GM08714 (cell line): ENCODE measurements around the gene HOXA3.

ENCODE experiments used
- H3K4me3 ChIP-seq: fragments of 200-500 bp; sonication (Bioruptor generic); 2 replicates; pipeline ENCODE4 v1.5.1; 2014; ENCODE audit warnings: mild to moderate bottlenecking, low read length, inconsistent platforms
- ZNF274 ChIP-seq: IDR thresholded peaks from 2 replicates; pipeline ENCODE4 v1.6.1; 2012; ENCODE audit warnings: mild to moderate bottlenecking, low read depth, low read length

Gene HOXA3

GRCh38 chr7:27108390-27109127 is 43.8 kb downstream of the HOXA3 start:
- H3K4me3 ChIP-seq: no peak overlapping the region
- TF ChIP-seq ZNF274: no peak

- no peak overlapping the region for H3K4me3 ChIP-seq
- no peak for TF ChIP-seq ZNF274
These were observed 44.7 kb downstream of the HOXA3 start for GRCh38 chr7:27107391-27108381.

GRCh38 chr7:27106901-27107240 is 45.5 kb downstream of the HOXA3 start:
- H3K4me3 ChIP-seq: no peak overlapping the region
- no peak for TF ChIP-seq ZNF274

DNA sequence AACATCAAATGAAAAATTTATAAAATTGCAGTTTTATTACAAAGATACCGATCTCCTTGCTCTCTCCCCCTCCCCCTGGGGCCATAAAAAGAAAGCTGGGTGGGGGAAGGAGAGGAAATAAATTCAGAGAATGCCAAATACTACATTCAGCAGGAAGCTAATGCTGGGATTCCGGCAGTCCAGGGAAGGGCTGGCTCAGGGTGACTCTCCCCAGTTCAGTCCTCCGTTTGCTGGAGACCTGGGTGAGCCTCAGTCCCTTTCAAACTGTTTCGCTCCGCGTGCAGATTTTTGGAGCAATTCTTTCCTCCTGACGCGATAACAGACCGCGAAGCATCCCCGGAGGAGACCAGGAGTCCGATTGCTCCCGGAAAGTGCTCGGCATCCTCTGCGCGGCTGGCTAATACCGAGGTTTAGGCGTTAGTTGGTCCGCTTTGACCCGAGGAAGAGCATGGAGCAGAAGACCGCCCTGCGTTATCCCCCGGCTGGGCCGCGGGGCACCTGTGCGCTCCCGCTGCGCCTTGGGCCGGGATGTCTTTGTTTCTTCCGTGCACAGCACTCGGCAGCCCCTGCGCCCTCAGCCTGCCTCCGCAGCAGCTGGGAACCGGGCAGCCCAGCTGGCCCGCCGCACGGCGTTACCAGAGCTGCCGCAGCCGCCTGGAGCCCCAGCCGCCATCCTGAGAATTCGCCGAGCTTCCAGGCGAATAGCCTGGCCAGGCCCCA is 46.0 kb downstream of the HOXA3 start:
- no peak for TF ChIP-seq ZNF274
- no peak overlapping the region for H3K4me3 ChIP-seq

- H3K4me3 ChIP-seq: no peak overlapping the region
These were observed 46.9 kb downstream of the HOXA3 start for GRCh38 chr7:27105301-27106031.

DNA sequence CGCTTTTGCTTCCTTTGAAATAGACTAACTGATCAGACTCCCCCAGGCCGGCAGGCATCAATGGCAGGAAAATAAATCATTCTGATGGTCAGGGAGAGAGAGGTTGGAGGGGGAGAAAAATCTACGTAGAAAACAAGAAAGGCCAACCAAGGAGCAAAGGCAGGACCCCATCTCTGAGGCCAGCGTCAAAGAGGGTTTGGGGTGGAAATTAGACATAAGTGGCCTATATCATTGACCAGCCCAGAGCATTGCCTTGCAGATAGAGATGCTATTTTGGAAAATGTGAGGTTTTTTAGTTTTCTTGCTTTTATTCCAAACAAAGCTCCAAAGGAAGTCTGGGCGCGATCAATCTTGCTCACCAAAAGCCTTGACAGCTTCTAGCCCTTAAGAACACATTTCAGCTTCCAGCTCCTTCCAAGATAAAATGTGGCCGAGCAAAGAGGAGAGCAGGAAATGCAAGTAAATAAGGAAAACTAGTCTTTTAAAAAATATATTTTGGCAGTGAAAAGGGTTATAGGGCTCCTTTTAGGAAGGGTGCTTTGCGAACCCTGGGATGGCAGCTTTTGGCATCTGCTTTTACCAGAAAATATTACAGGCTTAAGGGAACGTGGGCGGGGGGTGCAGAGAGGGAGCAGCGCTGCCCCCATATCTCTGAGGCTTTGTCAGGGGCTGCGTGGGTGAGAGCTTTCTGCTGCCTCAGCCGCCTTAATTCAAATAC is 47.9 kb downstream of the HOXA3 start:
- no peak overlapping the region for H3K4me3 ChIP-seq
- no peak for TF ChIP-seq ZNF274

More at GRCh38 chr7:27105301-27106031, 46.9 kb downstream of the HOXA3 start:
- TF ChIP-seq ZNF274: no peak

DNA sequence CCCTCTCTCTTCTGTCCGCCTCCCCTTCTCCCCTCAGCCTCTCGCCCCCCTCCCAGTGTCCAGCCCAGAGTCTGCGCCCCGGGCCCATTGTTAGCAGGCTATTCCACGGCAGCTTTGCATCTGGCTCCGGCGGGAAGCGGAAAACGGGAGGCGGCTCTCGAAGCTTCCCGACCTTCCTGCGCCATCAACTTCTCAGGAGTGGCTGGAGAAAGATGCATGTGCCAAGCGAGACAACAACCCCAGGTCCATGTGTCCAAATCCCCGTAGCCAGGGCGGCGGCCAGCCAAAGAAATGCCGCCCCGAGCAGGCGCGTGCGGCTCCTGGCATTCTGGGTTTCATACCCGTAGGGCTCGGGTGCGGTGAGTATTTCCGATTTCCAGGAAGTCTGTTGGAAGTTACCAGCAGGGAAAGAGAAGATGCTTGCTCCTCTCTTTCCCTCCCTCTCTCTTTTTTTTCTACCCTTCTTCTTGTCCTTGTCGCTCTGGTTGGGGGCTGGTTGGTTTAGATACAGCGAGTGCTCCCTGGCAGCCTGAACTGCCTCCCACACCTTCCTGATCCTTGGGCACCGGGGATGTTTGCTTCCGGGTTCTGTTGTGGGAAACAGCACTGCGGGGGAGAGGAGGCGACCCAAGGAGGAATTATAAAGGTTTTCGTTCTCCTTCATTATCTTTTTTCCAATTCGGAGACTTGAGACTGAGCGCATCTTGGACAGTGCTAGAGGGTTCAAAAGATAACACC is 48.7 kb downstream of the HOXA3 start:
- no peak overlapping the region for H3K4me3 ChIP-seq
- no peak for TF ChIP-seq ZNF274

GRCh38 chr7:27102581-27103442 is 49.6 kb downstream of the HOXA3 start, which contains the start of gene HOXA2:
TSS of gene HOXA2 (minus strand) at chr7:27102683. CDS start at chr7:27102500, 183 bp downstream.
- H3K4me3 ChIP-seq: no peak within 1 kb of the TSS
- no peak for TF ChIP-seq ZNF274

- no peak overlapping the region for H3K4me3 ChIP-seq
- no peak for TF ChIP-seq ZNF274
These were observed 50.3 kb downstream of the HOXA3 start for GRCh38 chr7:27101957-27102580.

DNA sequence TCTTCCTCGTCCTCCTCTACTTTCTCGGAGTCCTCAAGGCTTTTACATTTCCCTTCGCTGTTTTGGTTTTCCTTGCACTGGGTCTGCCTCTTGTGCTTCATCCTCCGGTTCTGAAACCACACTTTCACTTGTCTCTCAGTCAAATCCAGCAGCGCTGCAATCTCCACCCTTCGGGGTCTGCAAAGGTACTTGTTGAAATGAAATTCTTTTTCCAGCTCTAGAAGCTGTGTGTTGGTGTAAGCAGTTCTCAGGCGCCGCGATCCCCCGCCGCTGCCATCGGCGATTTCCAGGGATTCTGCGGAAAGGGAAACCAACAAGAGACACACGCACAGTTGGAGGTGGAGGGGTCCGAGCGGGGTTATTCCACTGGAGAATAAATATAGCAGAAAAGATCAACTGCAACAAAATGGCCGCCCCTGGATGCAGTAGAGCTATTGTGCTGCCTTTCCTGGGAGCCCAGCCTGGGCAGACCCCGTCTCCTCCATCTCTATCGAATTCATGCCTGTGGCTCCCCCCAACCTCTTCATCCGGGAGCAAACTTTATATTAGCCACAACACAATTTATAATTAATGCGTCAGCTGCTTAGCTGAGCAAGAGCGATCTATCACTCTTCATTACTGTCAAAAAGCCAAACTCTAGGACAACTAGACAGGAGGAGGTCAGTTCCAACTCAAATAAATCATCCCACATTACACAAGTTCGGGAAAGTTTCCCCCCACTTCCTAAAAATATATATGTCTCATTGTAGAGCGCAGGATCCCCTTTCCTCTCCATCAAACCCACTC is 51.0 kb downstream of the HOXA3 start:
- no peak overlapping the region for H3K4me3 ChIP-seq
- no peak for TF ChIP-seq ZNF274

DNA sequence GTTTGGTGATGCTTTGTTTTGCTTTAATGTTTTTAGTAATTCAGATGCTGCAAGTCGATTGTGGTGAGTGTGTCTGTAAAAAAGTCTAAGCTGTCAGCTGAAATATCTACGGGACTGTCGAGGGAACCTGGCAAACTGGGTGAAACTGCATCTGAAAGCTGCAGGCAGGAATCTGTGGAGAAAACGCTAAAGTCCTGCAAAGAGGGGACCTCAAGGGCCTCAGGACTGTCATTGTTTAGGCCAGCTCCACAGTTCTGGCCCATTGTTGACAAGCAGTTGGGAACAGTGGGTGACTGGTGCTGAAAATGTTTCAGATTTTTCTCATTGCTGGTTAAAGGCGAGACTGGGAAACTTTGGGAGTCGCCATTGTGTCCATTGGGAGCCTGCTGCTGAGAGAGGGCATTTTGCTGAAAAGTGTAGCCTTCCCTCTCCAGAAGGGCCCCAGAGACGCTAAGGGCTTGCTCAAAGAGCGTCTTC is 51.7 kb downstream of the HOXA3 start:
- H3K4me3 ChIP-seq: no peak overlapping the region
- TF ChIP-seq ZNF274: no peak
